GM12872 (cell line): ENCODE results near the gene GTPBP4.

Source experiments
- CTCF ChIP-seq: IDR thresholded peaks from 3 replicates; pipeline ENCODE4 v1.5.1; 2011; ENCODE audit warnings: low read depth, mild to moderate bottlenecking, low read length, moderate library complexity; ENCODE audit not compliant: insufficient read depth

GTPBP4 gene

GRCh38 chr10:994836-995558, 6.8 kb downstream of the GTPBP4 start:
- TF ChIP-seq CTCF: no peak

GRCh38 chr10:995559-995926, 7.3 kb downstream of the GTPBP4 start:
- TF ChIP-seq CTCF: no peak

- TF ChIP-seq CTCF: no peak
Observed at GRCh38 chr10:996031-996430, 7.8 kb downstream of the GTPBP4 start.

GRCh38 chr10:997266-998022, 9.2 kb downstream of the GTPBP4 start:
- no peak for TF ChIP-seq CTCF

GRCh38 chr10:1002425-1003006, 14.3 kb downstream of the GTPBP4 start:
- no peak for TF ChIP-seq CTCF

- no peak for TF ChIP-seq CTCF
Observed at GRCh38 chr10:1003884-1004670, 15.8 kb downstream of the GTPBP4 start.

- TF ChIP-seq CTCF: no peak
Observed at GRCh38 chr10:1006573-1006972, 18.3 kb downstream of the GTPBP4 start.
